ENCODE data around the gene ADGB.
"Not testable (repeated sequence)": the region's sequence is repeated elsewhere in the genome, so short reads cannot be mapped to it uniquely, and the experiment has no call there.

The ADGB gene

DNA sequence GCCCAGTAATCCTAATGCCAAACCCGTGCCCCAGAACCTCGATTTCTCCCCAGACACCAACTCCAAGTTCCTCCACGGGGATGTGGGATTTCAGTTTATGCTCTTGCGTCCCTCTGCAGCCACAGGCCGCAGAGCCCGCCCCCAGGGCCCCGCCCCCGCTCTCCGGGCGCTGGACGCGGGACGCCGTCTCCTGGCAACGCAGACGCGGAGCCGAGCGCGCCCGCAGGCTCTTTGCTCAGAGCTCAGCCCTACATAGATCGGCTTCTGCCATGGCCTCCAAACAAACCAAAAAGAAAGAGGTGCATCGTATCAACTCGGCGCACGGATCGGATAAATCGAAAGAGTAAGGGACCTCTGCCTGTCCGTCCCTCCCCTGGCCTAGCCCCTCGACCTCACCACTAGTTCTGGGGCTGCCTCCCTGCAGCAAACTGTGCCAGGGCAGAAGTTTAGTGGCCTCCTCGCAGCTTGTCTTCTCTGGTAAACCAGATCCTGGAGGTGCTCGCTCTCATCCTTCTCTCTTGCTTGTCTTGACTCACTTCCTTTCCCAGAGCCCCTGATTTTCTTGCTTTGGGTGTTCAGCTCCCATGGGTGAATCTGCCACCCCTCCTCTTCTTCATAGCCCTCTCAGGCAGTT lies at the start of gene ADGB:
ADGB (plus strand) TSS at position 201 of the 634 bp plus-strand sequence; CDS start at position 270, 69 bp downstream.
- DNase-seq (ENCODE audit: low read depth), result no peak

DNA sequence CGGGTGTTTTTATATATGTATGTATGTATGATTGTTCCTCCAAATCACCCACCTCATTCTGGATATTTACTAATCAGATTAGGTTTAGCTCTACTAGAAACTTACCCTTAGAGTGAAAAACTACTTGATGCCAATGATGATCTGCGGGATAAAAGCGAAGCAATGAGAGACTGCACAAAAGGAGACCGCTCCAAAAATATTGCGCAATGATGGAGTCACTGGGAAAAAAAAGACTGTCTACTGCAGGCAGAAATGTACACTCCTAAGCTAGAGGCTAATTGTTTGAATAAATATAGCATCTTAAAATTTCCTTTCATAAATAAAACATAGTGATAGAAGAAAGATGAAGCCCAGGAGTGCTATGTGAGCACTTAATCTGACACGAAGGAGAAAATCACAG lies 47.9 kb upstream of the ADGB start:
- no peak for DNase-seq (ENCODE audit: low read depth)

DNA sequence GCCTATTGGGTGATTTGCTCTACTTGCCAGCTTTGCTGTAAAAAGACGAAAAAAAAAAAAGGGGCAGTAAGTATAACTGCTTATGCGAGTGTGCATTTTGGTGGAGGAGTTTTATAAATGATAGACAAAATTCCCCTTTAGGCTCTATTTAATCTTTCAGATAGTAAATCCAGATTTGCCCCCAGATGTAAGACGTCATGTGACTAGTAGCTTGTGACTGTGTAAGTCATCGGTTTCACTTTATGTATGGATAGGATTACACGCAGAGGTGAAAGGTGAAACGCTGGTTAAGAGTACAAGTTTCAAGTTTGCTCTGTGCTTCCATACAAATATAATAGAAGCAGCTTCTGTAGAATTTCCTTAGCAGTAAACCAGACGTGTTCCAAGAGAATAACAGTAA lies 47.2 kb upstream of the ADGB start:
- no peak for DNase-seq (ENCODE audit: low read depth)

DNA sequence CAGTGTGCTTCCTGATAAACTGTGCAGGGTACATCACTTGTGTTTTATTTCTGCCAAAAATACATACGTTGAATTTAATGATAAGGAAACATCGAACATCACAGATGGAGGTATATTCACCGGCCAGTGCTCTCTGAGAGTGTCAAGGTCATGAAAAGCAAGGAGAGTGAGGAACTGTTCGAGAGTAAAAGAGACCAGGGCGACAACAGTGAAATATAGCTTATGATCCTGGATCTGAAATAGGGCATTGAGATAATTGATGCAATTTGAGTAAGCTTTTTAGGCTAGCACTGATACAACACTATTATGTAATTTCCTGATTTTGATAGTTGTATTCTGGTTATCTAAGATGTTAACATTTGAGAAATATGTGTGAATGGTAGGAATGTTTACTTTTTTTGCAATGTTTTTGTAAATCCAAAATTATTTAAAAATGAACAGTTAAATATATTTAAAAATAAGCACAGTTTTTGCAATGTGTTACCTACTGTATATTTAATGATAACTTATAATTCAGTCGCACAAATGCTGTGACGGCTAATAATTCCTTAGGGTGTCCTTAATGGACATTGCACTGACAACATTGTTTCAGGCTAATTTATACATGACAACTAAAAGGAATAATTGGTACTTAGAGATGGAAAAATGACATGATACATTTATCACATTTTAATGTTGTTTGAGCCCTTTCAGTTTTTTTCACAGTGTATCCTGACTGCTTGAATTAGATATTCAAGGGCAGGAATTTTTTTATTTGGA lies 45.2 kb upstream of the ADGB start:
- DNase-seq (ENCODE audit: low read depth), result no peak

DNA sequence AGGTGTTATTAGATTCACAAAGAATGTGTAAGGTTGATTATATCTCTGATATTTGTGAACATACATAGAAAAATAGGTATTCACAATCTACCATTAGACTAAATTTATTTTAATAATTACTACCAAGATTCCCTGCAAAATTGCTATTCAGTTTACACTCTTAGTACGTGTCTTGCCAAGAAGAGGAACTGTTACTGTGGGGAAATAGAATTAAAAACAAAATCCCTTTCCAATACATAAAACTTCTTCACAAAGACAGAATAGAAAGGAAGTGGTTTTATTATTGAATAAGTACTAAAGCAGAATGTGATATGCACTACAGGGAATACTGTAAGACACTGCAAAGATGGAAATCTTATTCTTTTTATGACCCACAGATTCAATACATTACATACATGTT lies 38.2 kb upstream of the ADGB start:
- DNase-seq (ENCODE audit: low read depth), result no peak

DNA sequence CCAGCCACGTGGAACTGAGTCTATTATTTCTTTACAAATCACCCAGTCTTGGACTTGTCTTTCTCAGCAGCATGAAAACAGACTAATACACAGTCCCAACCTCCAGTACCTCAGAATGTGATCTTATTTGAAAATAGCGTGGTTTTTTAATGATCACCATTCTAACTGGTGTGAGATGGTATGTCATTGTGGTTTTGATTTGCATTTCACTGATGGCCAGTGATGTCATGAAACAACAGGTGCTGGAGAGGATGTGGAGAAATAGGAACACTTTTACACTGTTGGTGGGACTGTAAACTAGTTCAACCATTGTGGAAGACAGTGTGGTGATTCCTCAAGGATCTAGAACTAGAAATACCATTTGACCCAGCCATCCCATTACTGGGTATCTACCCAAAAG lies 32.1 kb upstream of the ADGB start:
- DNase-seq (ENCODE audit: low read depth), result not testable (repeated sequence)

DNA sequence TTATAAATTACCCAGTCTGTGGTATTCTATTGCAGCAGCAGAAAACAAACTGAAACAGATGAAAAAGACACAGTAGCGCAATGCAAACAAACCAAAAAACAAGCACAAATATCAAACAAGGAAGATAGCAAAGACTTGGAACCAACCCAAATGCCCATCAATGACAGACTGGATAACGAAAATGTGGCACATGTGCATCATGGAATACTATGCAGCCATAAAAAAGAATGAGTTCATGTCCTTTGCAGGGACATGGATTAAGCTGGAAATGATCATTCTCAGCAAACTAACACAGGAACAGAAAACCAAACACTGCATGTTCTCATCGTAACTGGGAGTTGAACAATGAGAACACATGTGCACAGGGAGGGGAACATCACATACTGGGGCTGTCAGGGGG lies 30.2 kb upstream of the ADGB start:
- DNase-seq (ENCODE audit: low read depth), result not testable (repeated sequence)

DNA sequence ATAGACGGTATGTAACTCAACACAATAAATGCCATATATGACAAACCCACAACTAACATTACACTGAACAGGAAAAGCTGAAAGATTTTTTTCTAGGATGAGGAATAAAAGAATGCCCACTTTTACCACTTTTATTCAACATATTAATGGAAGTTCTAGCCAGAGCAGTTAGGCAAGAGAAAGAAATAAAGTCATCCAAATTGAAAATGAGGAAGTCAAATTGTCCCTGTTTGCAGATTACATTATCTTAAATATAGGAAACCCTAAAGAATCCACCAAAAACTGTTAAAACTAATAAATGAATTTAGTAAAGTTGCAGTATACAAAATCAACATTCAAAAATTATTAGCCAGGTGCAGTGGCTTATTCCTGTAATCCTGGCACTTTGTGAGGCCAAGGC lies 24.6 kb upstream of the ADGB start:
- no peak for DNase-seq (ENCODE audit: low read depth)

DNA sequence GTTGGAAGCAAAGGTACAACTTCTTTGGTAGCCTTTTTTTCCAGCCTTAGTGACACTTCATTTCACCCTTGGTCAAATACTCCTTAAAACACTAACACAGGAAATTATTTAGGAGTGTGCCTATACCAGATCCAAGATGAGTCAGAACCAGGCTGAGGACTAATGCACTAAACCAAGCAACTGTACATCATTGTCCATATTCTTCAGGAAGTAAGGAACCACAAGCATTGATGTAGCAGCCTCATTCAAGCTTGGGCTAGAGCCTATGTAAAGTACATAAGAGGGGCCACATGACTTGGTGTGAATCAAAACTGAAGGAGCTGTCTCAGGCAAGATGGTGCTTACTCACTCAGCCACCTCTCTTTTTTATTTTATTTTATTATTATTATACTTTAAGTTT lies 20.7 kb upstream of the ADGB start:
- DNase-seq (ENCODE audit: low read depth), result no peak

DNA sequence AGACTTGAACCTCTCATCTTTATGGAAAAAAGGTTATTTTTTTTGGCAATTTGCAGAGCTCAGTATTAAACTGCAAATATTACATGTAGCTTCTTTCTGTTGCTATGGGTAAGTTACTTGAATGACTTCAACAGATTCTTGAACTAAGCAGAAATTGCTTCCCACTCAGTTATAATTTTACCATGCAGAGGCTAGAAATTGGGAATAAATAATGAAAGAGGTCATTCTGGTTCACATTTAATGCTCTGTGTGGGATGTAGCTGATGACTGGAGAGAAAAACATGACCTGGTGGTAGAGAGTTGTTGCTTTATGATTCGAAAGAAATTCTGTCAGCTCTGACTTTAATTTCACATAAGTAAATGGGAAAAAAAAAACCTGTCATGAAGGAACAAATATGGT lies 16.8 kb upstream of the ADGB start:
- DNase-seq (ENCODE audit: low read depth), result no peak

DNA sequence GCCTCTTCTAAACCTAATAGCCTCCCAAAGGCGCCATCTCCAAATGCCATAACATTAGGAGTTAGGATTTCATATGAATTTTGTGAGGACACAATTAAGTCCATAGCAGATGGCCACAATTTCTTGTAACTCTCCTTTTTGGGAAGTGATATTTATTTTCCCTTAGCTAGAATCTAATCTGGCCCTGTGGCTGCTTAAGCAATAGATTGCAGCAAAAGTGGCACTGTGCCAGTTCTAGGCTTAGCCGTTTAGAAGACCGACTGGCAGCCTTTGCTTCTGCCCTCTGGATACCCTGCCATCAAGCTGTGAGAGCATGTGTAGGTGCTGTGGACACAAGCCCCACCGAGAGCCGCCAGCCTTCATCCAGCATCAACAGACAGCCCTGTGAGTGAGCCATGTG lies 15.9 kb upstream of the ADGB start:
- no peak for DNase-seq (ENCODE audit: low read depth)

DNA sequence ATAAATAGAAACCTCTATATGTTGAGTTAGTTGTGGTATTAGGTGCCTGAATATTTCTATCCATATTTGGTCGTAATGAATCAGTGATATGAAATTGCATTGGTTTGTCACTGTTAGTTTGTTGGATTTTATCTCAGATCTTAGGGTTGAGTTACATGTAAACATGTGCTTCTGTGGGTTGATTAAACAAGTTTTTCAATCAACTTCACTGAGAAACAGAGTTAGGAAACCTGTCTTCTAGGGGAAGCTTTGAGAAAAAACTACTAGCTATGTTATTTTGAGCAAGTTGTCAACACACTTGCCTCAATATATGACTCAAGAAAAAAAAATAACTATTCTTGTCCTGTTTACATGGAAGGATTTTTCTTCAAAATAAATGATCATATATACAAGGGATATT lies 14.8 kb upstream of the ADGB start:
- no peak for DNase-seq (ENCODE audit: low read depth)

DNA sequence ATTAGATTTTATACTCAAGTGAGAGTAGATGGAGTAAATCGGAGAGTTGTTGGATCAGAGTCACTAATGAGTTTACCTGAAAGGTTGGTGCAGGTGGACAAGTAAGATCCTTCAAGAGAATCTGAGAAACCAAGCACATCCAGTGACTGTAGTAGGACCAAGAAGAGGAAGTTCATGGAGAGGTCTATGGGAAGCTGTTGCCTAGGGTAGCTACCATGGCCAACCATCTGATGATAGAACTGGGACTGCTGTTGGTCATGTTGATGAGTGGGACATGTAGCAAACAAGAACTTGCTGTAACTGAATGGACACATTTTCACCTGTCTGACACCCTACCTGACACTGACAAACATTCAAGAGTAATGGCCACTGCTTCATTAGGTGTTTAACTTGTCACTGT lies 11.3 kb upstream of the ADGB start:
- DNase-seq (ENCODE audit: low read depth), result no peak

DNA sequence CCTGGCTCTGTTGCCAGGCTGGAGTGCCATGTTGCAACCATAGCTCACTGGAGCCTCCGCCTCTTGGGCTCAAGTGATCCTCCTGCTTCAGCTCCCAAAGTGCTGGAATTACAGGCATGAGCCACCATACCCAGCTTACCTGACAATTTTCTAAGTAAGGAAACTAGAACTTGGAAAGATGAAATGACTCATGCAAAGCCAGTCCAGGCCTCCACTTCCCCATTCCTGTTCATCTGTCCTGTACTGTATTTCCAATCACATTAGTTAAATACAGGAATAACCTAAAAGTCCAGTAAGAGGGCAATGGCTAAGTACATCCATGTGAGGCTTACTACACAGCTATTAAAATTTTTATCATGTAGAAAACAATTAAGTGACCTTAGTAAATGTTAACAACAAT lies 8.3 kb upstream of the ADGB start:
- no peak for DNase-seq (ENCODE audit: low read depth)

DNA sequence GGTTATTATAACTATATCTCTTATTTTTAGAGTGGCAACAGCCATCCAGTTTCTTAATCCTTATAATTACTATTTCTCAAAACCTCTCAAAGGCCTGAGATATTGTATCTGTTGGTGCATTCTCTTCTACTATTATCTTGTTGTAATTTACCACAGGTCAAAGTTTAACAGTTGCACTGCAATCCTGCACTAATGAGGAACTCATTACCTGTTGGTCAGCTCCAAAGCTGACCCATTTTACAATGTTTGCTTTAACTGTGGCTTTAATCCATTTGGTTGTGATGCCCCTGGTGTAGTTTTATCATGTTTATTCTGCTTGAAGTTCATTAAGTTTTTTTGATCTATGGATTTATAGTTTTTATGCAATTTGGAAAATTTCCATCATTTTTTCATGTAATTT lies 6.3 kb upstream of the ADGB start:
- DNase-seq (ENCODE audit: low read depth), result no peak

DNA sequence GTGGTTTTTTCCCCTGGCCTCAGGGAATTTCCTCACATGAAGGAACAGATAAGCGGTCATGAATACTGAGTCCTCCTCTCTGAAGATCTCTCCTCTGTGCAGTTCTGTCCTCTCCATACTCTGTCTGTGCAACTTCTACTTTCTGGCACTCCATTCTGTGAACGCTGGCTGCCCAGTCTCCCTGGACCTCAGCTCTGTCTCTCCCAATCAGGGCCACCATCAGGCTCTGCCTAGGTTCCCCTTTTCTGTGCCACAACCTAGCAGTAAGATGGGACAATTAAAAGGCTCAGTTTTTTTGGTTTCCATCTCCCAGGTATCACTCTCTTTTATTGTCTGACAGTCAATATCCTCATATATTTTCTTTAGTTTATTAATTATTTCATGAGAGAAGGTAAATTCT lies 4.8 kb upstream of the ADGB start:
- DNase-seq (ENCODE audit: low read depth), result no peak

DNA sequence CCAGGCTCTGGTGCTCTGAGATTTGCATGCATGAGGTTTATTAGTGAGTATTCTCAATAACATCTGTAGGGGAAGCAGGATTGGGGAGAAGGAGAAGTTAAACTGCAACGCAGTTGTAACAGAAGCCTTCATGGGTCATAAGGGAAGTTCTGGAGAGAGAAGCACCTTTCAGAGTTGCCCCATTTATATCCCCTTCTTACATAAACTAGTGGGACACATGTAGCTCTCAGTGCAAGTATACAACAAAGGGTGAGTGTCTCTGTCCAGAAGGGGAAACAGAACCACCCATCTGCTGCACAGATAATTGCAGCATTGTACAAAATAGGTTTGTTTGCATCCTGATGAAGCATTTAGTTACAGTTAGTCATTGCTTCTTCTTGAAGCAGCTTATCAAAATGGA lies 4.3 kb upstream of the ADGB start:
- DNase-seq (ENCODE audit: low read depth), result no peak

DNA sequence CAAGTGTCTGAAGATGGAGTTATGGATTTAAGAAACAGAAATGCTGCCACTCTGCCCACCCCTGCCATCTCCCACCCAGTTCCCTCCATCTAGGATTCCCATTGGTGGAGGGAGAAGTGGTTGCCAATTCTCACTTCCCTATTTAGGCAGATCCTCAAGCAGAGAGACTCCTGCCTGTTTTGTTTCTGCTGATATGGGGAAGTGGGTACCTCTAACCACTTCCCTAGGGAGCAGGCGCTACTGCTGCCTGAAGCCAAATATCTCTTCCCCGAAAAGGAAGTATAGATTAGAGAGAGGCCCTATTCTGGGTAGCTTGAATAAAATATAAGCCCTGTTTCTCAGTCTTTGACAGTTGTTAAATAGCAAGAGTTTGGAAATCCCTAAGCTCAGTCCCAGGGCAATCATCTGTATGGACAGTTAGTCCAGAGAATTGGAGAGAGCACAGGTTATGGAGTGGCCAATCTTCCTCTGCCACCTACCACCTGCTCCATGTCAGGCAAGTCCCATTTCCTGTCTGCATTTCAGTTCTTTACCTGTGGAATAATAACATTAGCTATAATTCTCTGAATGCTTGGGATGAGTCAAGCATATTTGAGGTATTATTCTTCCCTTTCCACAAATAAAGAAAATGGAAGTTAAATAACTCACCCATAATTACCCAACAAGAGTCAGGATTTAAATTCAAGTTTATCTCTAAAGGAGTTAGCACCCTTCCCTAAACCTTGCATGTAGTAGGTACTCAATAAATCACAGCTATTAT lies 2.6 kb upstream of the ADGB start:
- no peak for DNase-seq (ENCODE audit: low read depth)

DNA sequence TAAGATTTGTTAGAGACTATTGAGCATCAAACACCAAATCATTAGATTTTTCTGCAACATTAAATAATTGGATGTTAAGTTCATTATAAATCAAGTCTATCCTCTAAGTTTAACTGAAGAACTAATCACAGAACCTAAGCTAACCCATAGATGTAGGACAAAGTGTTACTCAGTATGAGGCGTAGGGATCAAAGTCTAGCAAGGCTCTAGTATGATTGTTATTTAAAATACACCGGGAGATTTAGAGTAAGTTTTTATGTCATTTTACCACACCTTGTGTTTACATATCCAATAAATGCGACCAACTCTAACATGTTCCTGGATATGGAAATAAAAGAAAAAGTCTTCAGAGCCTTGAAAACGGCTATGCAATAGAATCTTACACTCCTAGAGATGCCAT lies 2.6 kb downstream of the ADGB start:
- DNase-seq (ENCODE audit: low read depth), result no peak

DNA sequence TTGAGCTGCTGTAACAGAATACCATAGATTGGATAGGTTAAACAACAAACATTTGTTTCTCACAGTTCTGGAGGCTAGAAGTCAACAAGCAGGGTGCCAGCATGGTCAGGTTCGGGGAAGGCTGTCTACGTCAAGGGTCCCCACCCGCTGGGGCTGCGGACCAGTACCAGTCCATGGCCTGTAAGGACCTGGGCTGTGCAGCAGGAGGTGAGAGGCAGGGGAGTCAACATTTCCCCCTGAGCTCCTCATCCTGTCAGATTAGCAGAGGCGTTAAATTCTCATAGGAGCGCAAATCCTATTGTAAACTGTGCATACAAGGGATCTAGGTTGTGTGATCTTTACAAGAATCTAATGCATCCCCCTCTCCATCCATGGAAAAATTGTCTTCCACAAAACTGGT lies 3.8 kb downstream of the ADGB start:
- DNase-seq (ENCODE audit: low read depth), result no peak

DNA sequence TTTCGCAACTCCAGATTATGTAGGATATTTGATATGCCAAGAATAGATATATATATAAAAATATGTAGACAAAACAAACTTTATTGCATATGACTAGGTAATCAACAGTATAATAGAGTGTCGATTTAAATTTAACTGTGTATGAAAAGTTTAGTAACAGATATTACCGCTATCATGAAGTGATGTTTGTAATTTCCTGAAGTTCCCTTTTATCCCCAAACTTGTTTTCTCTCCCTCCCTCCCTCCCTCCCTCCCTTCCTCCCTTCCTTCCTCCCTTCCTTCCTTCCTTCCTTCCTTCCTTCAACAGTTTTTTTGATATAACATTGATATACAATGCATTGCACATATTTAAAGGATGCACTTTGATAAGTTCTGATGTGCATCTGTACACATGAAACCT lies 15.2 kb downstream of the ADGB start:
- no peak for DNase-seq (ENCODE audit: low read depth)

DNA sequence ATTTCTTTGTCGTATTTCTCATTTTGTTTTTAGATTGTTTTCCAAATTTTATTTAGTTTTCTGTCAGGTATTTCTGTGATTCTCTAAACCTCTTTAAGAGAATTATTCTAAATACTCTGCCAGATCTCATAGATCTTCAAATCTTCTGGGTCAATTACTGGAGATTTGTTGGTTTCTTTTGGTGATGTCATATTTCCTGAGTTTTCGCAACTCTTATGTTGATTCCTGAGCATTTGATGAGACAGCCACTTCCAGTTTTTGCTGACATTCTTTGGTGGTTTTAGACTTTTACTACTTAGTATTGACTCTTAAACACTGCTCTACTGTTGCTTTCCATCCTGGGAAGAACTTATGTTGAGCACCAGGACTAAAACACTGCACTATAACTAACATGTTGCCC lies 21.9 kb downstream of the ADGB start:
- DNase-seq (ENCODE audit: low read depth), result no peak

DNA sequence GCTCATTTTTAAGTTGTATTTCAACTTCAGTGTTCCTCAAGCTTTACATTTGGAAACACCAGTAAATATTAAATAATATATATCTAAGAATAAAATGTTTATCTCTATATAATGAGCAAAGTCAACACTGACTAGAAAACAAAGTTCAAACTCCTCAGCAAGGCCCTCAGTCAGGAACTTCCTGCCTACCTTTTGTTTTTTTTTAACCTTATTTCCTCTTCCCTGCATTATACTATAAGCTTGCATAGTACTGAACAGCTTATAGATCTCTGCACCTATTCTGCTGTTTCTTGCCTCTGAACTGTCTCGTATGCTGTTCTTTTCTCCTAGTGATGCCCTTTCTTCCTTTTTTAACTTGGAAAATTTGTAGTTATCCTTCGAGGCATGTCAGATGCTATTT lies 29.6 kb downstream of the ADGB start:
- DNase-seq (ENCODE audit: low read depth), result no peak

All from activated T-helper 9 cell treated with anti-CD3 and anti-CD28 coated beads, Interleukin-2, amount 50 U/mL, for 16 hours (primary cell).